ENCODE data around the gene SULT1B1.

DNA sequence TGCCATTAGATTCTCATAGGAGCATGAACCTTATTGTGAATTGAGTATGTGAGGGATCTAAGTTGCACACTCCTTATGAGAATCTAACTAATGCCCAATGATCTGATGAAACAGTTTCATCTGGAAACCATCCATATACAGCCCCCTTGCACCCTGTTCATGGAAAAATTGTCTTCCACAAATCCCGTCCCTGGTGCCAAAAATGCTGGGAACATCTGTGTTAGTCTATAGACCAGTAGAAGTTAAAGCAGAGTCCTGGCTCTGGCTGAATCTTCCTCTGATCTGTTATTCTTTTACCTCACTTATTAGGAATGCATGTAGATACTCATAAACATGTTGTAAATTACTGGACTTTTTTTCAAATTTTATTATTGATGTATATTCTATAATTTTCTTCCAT is 29.2 kb downstream of the SULT1B1 start:
- TF ChIP-seq CTCF (IDR thresholded peaks at IDR 0.05; ENCODE audit: insufficient read depth, low read length, poor library complexity, severe bottlenecking), result no peak
- no peak for TF ChIP-seq EZH2phosphoT487 (conservative IDR thresholded peaks at IDR 0.05; ENCODE audit: low read length)

Data from SU-DHL-6 (cell line).